Astrocyte (in vitro differentiated cells and primary cell): ENCODE data around the gene EGFL7. TPM values are rescaled to one million over a fixed set of nuclear protein-coding genes. Genes with fewer than 3 reads are reported as not detected.

Source experiments
- DNase-seq: peaks from one replicate; pipeline ENCODE4 v3.0.0-alpha.2; 2010; ENCODE audit warnings: low read depth
- FAIRE-seq: peaks from 2 replicates; lab custom pipeline; 2011; peaks lifted over from hg19 to GRCh38; lab: Jason Lieb, UNC
- H2AFZ ChIP-seq: 2 replicates; pipeline ENCODE4 v1.6.0; 2012; ENCODE audit warnings: low read depth, low read length, inconsistent platforms
- H3K27ac ChIP-seq: 2 replicates; pipeline ENCODE4 v1.5.1; 2011; ENCODE audit warnings: low read depth, low read length, inconsistent platforms
- H3K27me3 ChIP-seq: 2 replicates; pipeline ENCODE4 v1.6.0; 2011; ENCODE audit warnings: low read length, inconsistent platforms; ENCODE audit not compliant: insufficient read depth
- H3K36me3 ChIP-seq: 2 replicates; pipeline ENCODE4 v1.5.1; 2011; ENCODE audit warnings: low read length, inconsistent platforms; ENCODE audit not compliant: insufficient read depth
- H3K4me1 ChIP-seq: 2 replicates; pipeline ENCODE4 v1.5.1; 2011; ENCODE audit warnings: low read length, inconsistent platforms; ENCODE audit not compliant: insufficient read depth
- H3K4me2 ChIP-seq: 2 replicates; pipeline ENCODE4 v1.6.0; 2012; ENCODE audit warnings: low read length, inconsistent platforms
- H3K4me3 ChIP-seq: 2 replicates; pipeline ENCODE4 v1.5.1; 2011; ENCODE audit warnings: low read depth, mild to moderate bottlenecking, low read length, inconsistent platforms; ENCODE audit not compliant: insufficient read depth
- H3K79me2 ChIP-seq: 2 replicates; pipeline ENCODE4 v1.6.0; 2012; ENCODE audit warnings: mild to moderate bottlenecking, low read length, inconsistent platforms; ENCODE audit not compliant: insufficient read depth
- H3K9ac ChIP-seq: 2 replicates; pipeline ENCODE4 v1.6.0; 2012; ENCODE audit warnings: mild to moderate bottlenecking, low read length, inconsistent platforms
- H3K9me3 ChIP-seq: 2 replicates; pipeline ENCODE4 v1.5.1; 2012; ENCODE audit warnings: low read depth, mild to moderate bottlenecking, low read length, inconsistent platforms; ENCODE audit not compliant: insufficient read depth
- H4K20me1 ChIP-seq: 2 replicates; pipeline ENCODE4 v1.6.0; 2012; ENCODE audit warnings: low read length, inconsistent platforms; ENCODE audit not compliant: insufficient read depth
- H3K27ac Mint-ChIP-seq: one replicate; pipeline ENCODE4 v1.8.0; 2021; ENCODE audit warnings: mild to moderate bottlenecking, mixed read lengths; ENCODE audit not compliant: unreplicated experiment
- H3K27me3 Mint-ChIP-seq: one replicate; pipeline ENCODE4 v1.8.0; 2021; ENCODE audit warnings: low read depth, mixed read lengths; ENCODE audit not compliant: unreplicated experiment
- H3K36me3 Mint-ChIP-seq: one replicate; pipeline ENCODE4 v1.8.0; 2021; ENCODE audit warnings: low read depth, mixed read lengths; ENCODE audit not compliant: unreplicated experiment
- H3K4me1 Mint-ChIP-seq: one replicate; pipeline ENCODE4 v1.8.0; 2021; ENCODE audit warnings: low read depth, mixed read lengths; ENCODE audit not compliant: unreplicated experiment
- H3K4me3 Mint-ChIP-seq: one replicate; pipeline ENCODE4 v1.8.0; 2021; ENCODE audit warnings: mild to moderate bottlenecking, moderate library complexity, mixed read lengths; ENCODE audit not compliant: unreplicated experiment
- H3K9me3 Mint-ChIP-seq: one replicate; pipeline ENCODE4 v1.8.0; 2021; ENCODE audit warnings: mild to moderate bottlenecking, mixed read lengths; ENCODE audit not compliant: unreplicated experiment
- EZH2 ChIP-seq: IDR thresholded peaks from 2 replicates; pipeline ENCODE4 v1.6.1; 2012; ENCODE audit warnings: mild to moderate bottlenecking, low read length, inconsistent platforms; ENCODE audit not compliant: insufficient read depth
- total RNA-seq: library from RNA; stranded (reverse); gene quantifications from 2 replicates; pipeline ENCODE4 v1.2.1, GENCODE V29; 2021
- TF ChIP-seq, protein P1 (sequence below): IDR thresholded peaks from 2 replicates; pipeline ENCODE4 v1.5.1; 2011; ENCODE audit warnings: low read depth, mild to moderate bottlenecking, inconsistent platforms, low read length, moderate library complexity; ENCODE audit not compliant: insufficient read depth

EGFL7 gene
- total RNA-seq, 1 donor from 2014 or later: 12.3 TPM

DNA sequence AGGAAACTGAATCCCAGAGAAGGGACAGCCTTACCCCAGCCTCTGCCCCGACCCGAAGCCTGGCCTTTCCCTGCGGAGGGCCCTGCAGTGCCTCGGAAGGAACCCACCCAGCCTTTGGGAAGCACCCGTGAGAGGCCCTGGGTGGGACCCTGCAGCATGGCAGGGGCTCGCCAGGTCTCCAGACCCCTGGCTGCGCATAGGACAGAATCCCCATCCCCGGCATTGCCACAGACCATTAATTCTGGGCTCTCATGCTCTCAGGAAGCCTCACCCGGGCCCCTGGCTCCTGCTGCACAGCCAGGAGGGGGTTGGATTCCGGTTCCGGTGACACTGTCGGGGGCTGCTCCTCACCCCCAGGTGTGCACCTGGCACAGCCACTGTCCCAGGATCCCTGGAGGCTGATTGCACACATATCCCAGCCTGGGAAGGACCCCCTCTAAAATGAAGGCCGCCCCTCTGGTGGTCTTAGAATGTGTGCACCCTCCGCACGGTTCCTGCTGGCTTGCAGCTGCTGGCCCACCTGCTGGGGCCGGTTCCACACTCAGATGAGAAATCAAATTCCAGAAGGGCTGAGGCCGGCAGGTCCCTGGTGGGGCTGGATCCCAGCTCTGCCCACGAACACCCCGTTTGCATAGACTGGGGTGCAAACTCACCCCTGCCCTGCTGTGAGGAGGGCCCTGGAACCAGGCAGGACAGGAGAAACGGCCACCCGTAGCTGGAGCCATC is 4.7 kb downstream of the EGFL7 start:
- H3K4me2 ChIP-seq: no peak overlapping the region
- Mint-ChIP-seq H3K36me3 (no peaks in the 10 kb centered on the region), H3K27ac (no peak overlapping the region), H3K4me3 (no peak overlapping the region), H3K4me1 (no peaks in the 10 kb centered on the region), H3K27me3 (peaks cover 7% of the 10 kb centered on the region), H3K9me3 (no peaks in the 10 kb centered on the region)
- H3K9me3 ChIP-seq: no peaks in the 10 kb centered on the region
- TF ChIP-seq, protein P1, sequence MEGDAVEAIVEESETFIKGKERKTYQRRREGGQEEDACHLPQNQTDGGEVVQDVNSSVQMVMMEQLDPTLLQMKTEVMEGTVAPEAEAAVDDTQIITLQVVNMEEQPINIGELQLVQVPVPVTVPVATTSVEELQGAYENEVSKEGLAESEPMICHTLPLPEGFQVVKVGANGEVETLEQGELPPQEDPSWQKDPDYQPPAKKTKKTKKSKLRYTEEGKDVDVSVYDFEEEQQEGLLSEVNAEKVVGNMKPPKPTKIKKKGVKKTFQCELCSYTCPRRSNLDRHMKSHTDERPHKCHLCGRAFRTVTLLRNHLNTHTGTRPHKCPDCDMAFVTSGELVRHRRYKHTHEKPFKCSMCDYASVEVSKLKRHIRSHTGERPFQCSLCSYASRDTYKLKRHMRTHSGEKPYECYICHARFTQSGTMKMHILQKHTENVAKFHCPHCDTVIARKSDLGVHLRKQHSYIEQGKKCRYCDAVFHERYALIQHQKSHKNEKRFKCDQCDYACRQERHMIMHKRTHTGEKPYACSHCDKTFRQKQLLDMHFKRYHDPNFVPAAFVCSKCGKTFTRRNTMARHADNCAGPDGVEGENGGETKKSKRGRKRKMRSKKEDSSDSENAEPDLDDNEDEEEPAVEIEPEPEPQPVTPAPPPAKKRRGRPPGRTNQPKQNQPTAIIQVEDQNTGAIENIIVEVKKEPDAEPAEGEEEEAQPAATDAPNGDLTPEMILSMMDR: no peak
- no peak for TF ChIP-seq EZH2
- peaks cover 4% of the 10 kb centered on the region for H3K4me1 ChIP-seq
- DNase-seq (no peak), FAIRE-seq (no peak)
- H2AFZ ChIP-seq: no peak overlapping the region
- H4K20me1 ChIP-seq: no peaks in the 10 kb centered on the region
- no peaks in the 10 kb centered on the region for H3K36me3 ChIP-seq
- no peak overlapping the region for H3K9ac ChIP-seq
- H3K4me3 ChIP-seq: no peak overlapping the region
- H3K27ac ChIP-seq: no peak overlapping the region
- H3K79me2 ChIP-seq: no peaks in the 10 kb centered on the region
- no peaks in the 10 kb centered on the region for H3K27me3 ChIP-seq

GRCh38 chr9:136667940-136668760 is 5.4 kb downstream of the EGFL7 start:
- H3K36me3 ChIP-seq: no peaks in the 10 kb centered on the region
- no peaks in the 10 kb centered on the region for H3K9me3 ChIP-seq
- no peaks in the 10 kb centered on the region for H4K20me1 ChIP-seq
- no peak overlapping the region for H3K4me3 Mint-ChIP-seq
- H3K27ac Mint-ChIP-seq: no peak overlapping the region
- no peaks in the 10 kb centered on the region for H3K36me3 Mint-ChIP-seq
- H3K4me1 Mint-ChIP-seq: no peaks in the 10 kb centered on the region
- H3K4me2 ChIP-seq: no peak overlapping the region
- H3K9ac ChIP-seq: no peak overlapping the region
- no peak for DNase-seq
- H3K27ac ChIP-seq: no peak overlapping the region
- H3K79me2 ChIP-seq: no peaks in the 10 kb centered on the region
- no peak overlapping the region for H2AFZ ChIP-seq
- no peaks in the 10 kb centered on the region for H3K9me3 Mint-ChIP-seq
- no peak overlapping the region for H3K4me3 ChIP-seq
- peaks cover 6% of the 10 kb centered on the region for H3K27me3 Mint-ChIP-seq
- H3K4me1 ChIP-seq: peaks cover 4% of the 10 kb centered on the region
- TF ChIP-seq EZH2: no peak
- TF ChIP-seq, protein P1: no peak
- no peak for FAIRE-seq
- H3K27me3 ChIP-seq: no peaks in the 10 kb centered on the region
